HK-2 (cell line): ENCODE measurements around the gene GPR107.

ENCODE experiments used
- DNase-seq: peaks from one replicate; pipeline ENCODE4 v3.0.0-alpha.2; 2018; ENCODE audit not compliant: unreplicated experiment

Gene GPR107

DNA sequence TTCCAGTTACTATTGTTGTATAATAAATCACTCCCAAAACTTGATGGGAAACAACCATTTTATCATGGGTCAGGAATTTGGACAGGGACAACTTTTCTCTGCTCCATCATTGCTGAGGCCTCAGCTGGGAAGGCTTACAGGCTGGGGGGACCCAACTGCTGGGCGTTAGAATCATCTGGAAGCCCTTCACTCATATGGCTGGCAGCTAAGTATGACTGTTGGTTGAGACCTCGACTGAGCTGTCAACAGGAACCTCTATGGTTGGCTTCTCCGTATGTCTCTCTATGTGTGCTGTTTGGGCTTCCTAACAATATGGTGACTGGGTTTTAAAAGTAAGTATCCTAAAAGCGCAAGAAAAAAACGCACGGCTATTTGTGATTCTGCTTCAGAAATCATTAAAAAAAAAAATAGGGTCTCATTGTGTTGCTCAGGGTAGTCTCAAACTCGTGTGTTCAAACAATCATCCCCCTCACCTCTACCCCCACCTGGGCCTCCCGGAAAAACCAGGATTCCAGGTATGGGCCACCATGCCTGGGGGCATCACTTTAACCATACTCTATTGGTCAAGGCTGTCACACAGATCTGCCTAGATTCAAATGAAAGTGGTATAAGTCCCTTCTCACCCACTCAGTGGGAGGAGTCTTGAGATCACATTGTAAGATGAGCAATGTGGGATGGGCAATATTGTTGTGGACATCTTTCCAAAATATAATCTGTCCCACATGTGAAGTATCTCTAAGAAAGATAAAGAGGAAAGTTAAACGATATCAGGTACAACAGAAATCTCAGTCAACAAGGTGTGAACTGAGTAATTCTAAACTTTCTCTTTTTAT, 26.0 kb upstream of the GPR107 start:
- DNase-seq: no peak

DNA sequence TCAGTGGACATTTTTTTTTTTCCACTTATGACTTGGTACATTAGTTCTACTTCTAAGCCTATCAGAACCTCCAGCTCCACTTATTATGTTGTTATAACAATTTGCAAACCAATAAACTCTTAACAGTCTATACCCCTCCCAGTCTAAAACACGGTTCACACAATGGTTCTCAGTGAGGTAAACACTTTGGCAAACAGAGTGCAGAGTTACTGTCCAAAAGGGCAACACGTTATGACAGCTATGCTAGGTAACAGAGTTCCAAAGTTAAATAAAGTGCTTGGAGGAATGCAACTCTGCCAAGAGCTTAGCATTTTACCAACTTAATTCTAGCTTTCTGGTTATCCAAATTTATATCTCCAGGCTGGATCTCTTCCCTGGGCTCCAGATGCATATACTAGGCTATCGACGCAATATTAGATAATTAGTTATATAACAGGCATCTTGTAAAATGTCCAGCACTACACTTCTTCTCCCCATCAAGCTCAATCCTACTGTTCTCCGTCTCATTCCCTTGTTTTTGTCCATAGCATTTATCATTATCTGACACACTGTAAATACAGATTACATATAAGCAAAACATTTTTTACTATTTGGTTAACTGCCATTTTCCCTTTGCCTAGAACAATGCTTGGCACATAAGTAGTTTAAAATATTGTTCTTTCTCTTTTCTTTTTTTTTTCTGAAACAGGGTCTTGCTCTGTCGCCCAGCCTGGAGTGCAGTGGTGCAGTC, 25.0 kb upstream of the GPR107 start:
- DNase-seq: no peak

DNA sequence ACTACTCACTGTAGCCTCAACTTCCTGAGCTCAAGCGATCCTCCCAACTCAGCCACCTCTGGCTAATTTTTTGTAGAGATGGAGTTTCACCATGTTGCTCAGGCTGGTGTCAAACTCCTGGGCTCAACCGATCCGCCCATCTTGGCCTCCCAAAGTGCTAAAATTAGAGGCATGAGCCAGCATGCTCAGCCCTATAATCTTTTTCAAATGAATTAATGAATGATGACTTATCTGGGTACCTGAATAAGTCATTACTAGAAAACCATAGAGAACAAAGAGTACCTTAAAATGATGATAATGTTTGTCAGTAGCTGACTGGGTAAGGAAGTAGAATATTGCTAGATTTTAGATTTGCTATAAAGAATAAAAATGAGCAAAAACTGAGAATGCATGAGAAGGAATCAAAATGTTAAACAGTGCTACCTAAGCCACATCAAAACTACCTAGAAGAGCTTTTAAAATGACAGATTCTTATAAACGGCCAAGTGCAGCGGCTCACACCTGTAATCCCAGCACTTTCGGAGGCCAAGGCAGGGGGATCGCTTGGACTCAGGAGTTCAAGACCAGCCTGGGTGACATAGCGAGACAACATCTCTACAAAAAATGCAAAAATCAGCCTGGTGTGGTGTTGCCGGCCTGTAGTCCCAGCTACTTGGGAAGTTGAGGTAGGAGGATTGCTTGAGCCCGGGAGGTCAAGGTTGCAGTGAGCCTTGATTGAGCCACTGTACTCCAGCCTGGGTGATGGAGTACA, 24.3 kb upstream of the GPR107 start:
- no peak for DNase-seq

DNA sequence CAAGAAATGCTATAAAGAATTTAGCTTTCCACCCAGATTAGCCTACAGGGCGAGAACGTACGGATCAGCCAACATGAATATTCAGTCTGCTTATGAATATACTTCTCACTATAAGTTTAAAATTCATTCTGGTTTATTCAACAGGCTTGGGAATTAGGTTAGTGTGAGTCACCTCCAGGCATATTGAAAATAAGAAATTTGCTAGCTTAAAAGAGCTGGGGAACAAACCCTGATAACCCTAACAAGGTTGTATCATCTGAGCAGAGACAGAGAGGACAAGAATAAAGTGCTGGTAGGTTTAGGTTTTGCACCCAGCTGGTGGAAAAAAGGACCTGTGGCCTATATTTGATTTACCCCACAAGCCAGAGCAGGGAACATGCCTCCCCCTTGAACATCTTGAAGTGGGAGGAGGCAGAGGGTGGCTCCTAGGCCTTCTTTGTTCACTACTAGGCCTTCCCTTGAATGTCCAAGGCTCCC, 23.0 kb upstream of the GPR107 start:
- no peak for DNase-seq

DNA sequence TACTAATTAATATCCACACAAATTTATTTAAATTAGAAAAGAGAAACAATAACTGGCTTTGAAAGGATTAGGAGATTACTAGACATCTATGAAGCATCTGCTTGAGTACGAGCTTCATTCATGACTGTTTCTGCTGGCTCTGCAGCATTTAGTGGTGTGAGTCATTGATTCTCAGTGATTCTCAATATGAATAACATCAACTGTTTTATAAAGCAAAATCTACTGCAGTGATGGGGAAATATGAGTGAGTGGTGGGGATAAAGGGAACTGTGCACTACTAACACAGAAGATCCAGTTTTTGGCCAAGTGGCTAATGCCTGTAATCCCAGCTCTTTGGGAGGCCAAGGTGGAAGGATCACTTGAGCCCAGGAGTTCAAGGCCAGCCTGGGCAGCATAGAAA, 19.1 kb upstream of the GPR107 start:
- DNase-seq: no peak

DNA sequence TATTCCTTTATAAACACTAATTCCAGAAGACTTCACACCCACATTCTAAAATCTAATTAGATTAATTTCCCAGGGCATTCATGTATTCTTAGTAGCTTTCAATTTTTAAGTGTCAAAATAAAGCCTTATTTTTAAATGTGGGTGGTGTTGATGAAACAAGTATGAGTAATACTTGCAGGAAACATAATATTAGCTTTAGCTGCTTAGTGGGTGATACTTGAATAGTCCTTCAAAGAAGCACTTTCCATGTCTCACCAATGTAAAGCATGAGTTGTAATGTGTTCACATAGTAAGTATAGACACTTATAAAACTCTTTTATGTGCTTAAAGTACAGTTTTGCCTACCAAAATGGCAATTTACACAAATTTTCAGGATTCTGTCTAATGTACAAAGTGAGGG, 17.6 kb upstream of the GPR107 start:
- DNase-seq: no peak

DNA sequence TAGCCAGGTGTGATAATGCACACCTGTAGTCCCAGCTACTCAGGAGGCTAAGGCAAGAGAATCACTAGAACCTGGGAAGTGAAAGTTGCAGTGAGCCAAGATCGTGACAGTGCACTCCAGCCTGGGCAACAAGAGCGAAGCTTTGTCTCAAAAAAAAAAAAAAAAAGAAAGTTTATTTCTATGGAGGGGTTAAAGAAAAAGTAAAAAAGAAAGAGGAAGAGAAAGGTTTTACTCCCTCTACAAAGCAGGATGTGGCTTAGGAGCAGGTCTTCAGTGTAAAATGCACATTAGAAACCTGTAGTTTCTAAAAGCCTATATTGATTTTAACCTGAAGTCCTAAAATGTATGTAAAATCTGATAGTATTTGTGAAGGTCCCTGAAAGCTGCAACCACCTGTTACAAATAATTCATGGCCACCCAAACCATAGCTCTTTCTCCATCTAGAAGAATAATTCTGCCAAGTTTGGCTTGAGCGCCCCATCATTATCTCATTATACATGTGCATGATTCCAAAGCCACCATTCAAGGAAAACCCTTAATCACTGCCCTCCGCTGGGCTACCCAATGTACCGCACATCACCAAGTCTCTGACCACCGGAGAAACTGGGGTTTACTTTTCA, 14.1 kb upstream of the GPR107 start:
- no peak for DNase-seq

- no peak for DNase-seq
Observed at GRCh38 chr9:130040984-130041647, 12.6 kb upstream of the GPR107 start.

- peak; percentile 53 for DNase-seq
Observed at GRCh38 chr9:130041648-130042405, 11.9 kb upstream of the GPR107 start.

DNA sequence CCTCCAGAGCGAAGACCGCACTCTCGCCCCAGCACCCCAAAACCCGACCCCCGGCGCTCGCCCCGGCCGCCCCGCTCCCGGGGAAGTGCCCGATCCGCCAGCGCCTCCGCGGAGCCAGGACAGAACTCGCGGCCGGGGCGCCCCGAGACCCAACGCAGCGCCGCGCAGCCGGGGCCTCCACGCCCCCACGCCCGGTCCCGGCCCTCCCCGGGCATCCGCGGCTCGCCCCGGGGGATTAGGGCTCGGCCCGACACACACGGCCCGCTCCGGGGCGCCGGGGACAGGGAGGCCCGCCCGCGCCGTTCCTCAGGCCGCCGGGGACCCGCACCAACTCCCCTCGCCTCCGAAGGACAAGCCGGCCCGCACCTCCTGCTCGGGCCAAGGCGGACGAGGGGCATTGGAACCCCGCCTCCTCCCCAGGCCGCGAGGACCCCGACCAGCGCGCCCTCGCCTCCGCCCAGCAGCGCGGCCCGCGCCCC, 11.3 kb upstream of the GPR107 start:
- DNase-seq: peak; percentile 45

- DNase-seq: peak; percentile 75
Observed at GRCh38 chr9:130042885-130043653, 10.6 kb upstream of the GPR107 start, which contains the start of gene FNBP1. Gene FNBP1, minus strand, starts transcription at chr9:130043189. Its CDS starts 214 bp downstream, at chr9:130042975.

DNA sequence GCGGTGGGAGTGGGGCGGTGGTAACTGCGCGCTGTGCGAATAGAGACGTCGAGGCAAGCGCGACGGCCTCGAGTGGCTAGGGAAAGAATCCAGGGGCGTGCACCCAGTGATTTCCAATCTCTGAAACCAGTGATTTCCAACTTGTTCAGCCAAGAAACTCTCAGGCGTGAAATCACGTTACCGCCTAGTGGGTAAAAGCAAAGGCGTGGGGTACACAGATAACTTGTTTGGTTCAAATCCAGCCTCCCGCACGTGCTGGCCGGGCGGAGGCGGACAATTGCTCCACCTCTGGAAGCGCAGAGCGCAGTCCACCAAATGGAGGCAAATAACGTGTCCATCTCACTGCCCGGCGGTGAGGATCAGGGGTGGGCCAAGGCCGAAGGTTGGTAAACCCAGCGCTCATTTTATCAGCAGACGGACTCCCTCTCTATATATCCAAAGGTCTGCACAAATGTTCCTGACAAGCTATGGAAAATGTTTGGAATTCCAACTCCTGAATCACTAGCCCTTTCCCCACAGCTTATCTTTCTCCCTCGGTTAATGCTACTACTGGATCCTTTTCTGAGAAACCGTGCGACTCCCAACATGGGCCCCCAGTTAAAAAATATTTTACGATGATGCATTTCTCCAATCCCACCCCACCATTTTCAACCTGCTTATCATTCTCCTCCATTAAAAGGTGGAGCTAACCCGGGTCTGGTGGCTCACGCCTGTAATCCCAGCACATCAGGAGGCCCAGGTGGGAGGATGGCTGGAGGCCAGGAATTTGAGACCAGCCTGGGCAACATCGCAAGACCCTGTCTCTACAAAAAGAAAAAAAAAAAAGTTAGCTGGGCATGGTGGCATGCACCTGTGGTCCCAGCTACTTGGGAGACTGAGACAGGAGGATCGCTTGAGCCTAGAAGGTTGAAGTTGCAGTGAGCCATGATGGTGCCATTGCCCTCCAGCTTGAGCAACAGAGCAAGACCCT, 9.8 kb upstream of the GPR107 start:
- DNase-seq: no peak

- no peak for DNase-seq
Observed at GRCh38 chr9:130045725-130046450, 7.8 kb upstream of the GPR107 start.

- DNase-seq: no peak
Observed at GRCh38 chr9:130049431-130050210, 4.1 kb upstream of the GPR107 start.

- no peak for DNase-seq
Observed at GRCh38 chr9:130050462-130050861, 3.2 kb upstream of the GPR107 start.

DNA sequence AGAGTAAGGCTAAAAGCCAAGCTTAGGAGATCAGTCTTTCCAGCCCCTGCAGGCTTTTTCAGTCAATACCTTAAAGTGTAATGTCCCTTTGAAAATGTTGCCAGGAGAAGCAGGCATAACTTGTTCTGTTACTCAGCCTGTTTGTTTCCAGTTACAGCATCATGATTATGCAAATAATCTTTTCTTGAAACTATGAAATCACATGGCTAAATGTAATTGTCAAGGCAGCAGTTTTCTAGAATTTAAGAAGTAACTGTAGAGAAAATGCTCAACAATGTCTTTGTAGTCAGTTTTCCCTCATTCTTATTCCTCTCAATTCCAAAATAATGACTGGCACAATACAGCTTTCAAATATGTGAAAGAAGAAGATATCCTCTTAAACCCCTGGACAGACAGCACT, 1.9 kb upstream of the GPR107 start:
- DNase-seq: no peak

- no peak for DNase-seq
Observed at GRCh38 chr9:130053109-130053503, 600 bp upstream of the GPR107 start.
